Measurements from ENCODE around the gene MTMR11.
"Not testable (repeated sequence)": the region's sequence is repeated elsewhere in the genome, so short reads cannot be mapped to it uniquely, and the experiment has no call there.

Gene MTMR11

GRCh38 chr1:149936170-149936991 is at the start of gene MTMR11:
Gene MTMR11 (minus strand): TSS chr1:149936879. CDS start chr1:149936647, 232 bp downstream.
- no peak within 1 kb of the TSS for H3K27ac Mint-ChIP-seq
- H3K4me3 Mint-ChIP-seq, result no peak within 1 kb of the TSS
- DNase-seq (ENCODE audit: low spot score in 2 of 2) (no peak), ATAC-seq (ENCODE audit: low read depth) (no peak)
- no peaks in the 10 kb centered on the region for H3K36me3 Mint-ChIP-seq
- peaks cover 3% of the 10 kb centered on the region for H3K4me1 Mint-ChIP-seq
- peaks cover 19% of the 10 kb centered on the region for H3K27me3 Mint-ChIP-seq
- H3K9me3 Mint-ChIP-seq, result no peaks in the 10 kb centered on the region

DNA sequence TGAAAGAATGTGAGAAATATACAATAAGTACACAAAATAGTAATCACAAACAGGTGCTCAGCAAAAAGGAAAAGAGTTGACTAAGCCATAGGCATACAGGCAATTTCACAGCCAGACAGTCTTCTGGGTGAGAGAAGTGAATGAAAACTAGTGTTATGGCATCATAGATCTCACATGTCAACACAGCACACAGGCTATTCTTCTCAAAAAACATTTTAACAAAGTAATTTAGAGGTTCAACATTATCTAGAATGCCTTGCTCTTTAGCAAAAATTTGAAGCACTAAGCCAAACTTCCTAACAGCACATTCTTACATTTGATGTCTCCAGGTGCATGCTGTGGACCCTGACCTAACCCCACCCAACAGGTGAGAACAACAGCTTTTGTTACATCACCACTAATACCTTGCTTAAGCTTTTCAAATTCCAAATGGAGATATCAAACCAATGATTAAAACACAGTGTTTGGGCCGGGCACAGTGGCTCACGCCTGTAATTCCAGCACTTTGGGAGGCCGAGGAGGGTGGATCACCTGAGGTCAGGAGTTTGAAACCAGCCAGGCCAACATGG is 43.4 kb upstream of the MTMR11 start:
- peaks cover 5% of the 10 kb centered on the region for H3K36me3 Mint-ChIP-seq

GRCh38 chr1:149979245-149979971 is 42.7 kb upstream of the MTMR11 start:
- ATAC-seq (ENCODE audit: low read depth), result no peak
- Mint-ChIP-seq H3K4me3 (no peak overlapping the region), H3K27ac (no peak overlapping the region)

More for the DNA sequence above, 43.4 kb upstream of the MTMR11 start:
- H3K27ac Mint-ChIP-seq, result no peak overlapping the region
- no peaks in the 10 kb centered on the region for H3K27me3 Mint-ChIP-seq
- DNase-seq (ENCODE audit: low spot score in 2 of 2) (no peak), ATAC-seq (ENCODE audit: low read depth) (no peak)
- no peak overlapping the region for H3K4me3 Mint-ChIP-seq
- no peaks in the 10 kb centered on the region for H3K9me3 Mint-ChIP-seq
- H3K4me1 Mint-ChIP-seq, result peaks cover 3% of the 10 kb centered on the region

DNA sequence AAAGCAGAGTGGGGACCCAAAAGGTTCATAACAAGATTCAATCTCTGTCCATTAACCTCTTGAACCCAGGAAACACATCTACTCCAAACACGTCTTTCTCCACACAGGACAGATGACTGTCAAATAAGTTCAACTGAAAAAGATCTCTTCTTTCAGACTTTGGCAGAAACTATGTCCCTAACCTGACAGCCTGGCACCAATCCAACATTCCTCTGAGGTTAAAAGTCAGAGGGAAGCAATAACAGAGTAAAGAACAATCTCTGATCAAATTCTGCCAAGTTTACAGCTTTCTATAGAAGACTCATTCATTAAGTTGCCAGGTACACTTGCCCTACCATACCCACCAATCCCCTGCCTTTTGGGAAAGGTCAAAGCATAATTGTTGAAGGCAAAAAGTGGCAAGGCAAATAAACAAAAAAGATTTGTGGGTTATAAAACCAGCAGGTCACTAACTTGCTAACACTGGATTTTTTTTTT is 41.9 kb upstream of the MTMR11 start:
- Mint-ChIP-seq H3K36me3 (peaks cover 10% of the 10 kb centered on the region), H3K27me3 (no peaks in the 10 kb centered on the region), H3K9me3 (no peaks in the 10 kb centered on the region), H3K4me3 (no peak overlapping the region), H3K27ac (no peak overlapping the region), H3K4me1 (peaks cover 3% of the 10 kb centered on the region)
- ATAC-seq (ENCODE audit: low read depth) (no peak), DNase-seq (ENCODE audit: low spot score in 2 of 2) (no peak)

More at GRCh38 chr1:149979245-149979971, 42.7 kb upstream of the MTMR11 start:
- no peak for DNase-seq (ENCODE audit: low spot score in 2 of 2)
- no peaks in the 10 kb centered on the region for H3K9me3 Mint-ChIP-seq
- peaks cover 3% of the 10 kb centered on the region for H3K4me1 Mint-ChIP-seq
- H3K36me3 Mint-ChIP-seq, result peaks cover 8% of the 10 kb centered on the region
- no peaks in the 10 kb centered on the region for H3K27me3 Mint-ChIP-seq

DNA sequence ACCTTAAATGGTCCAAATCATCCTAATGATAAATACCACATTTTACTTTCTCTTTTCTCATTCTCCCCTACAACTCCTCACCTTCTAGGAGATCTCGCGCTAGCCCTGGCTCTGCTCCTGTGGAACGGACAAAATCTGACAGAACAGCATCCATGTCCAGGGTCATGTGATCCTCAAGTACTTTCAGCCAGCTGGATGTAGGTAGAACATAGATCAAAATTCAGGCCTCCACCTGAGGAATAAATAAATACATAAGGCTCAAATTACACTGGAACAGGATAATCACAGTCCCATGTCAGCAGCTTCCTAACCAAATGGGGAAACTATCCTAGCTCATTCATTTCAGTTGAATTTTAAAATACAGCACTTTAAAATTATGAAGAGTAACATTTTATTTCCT is 40.7 kb upstream of the MTMR11 start:
- H3K4me1 Mint-ChIP-seq, result peaks cover 3% of the 10 kb centered on the region
- H3K27ac Mint-ChIP-seq, result no peak overlapping the region
- H3K36me3 Mint-ChIP-seq, result peaks cover 12% of the 10 kb centered on the region
- no peak for ATAC-seq (ENCODE audit: low read depth)
- H3K9me3 Mint-ChIP-seq, result no peaks in the 10 kb centered on the region
- no peak for DNase-seq (ENCODE audit: low spot score in 2 of 2)
- H3K27me3 Mint-ChIP-seq, result no peaks in the 10 kb centered on the region
- H3K4me3 Mint-ChIP-seq, result no peak overlapping the region

- no peak overlapping the region for H3K27ac Mint-ChIP-seq
- H3K4me1 Mint-ChIP-seq, result peaks cover 3% of the 10 kb centered on the region
- no peaks in the 10 kb centered on the region for H3K27me3 Mint-ChIP-seq
- H3K9me3 Mint-ChIP-seq, result no peaks in the 10 kb centered on the region
- peaks cover 12% of the 10 kb centered on the region for H3K36me3 Mint-ChIP-seq
- DNase-seq (ENCODE audit: low spot score in 2 of 2) (no peak), ATAC-seq (ENCODE audit: low read depth) (no peak)
- H3K4me3 Mint-ChIP-seq, result no peak overlapping the region
These were observed 35.9 kb upstream of the MTMR11 start for GRCh38 chr1:149972547-149972946.

- peaks cover 5% of the 10 kb centered on the region for H3K36me3 Mint-ChIP-seq
- H3K27ac Mint-ChIP-seq, result no peak overlapping the region
- no peaks in the 10 kb centered on the region for H3K9me3 Mint-ChIP-seq
- no peak for DNase-seq (ENCODE audit: low spot score in 2 of 2)
- H3K4me3 Mint-ChIP-seq, result no peak overlapping the region
- no peaks in the 10 kb centered on the region for H3K4me1 Mint-ChIP-seq
- H3K27me3 Mint-ChIP-seq, result no peaks in the 10 kb centered on the region
- no peak for ATAC-seq (ENCODE audit: low read depth)
These were observed 31.0 kb upstream of the MTMR11 start for GRCh38 chr1:149967646-149968045.

- H3K4me1 Mint-ChIP-seq, result peaks cover 3% of the 10 kb centered on the region
- no peaks in the 10 kb centered on the region for H3K27me3 Mint-ChIP-seq
- H3K9me3 Mint-ChIP-seq, result no peaks in the 10 kb centered on the region
- DNase-seq (ENCODE audit: low spot score in 2 of 2), result no peak
- H3K27ac Mint-ChIP-seq, result no peak overlapping the region
- ATAC-seq (ENCODE audit: low read depth), result no peak
- peaks cover 5% of the 10 kb centered on the region for H3K36me3 Mint-ChIP-seq
- H3K4me3 Mint-ChIP-seq, result no peak overlapping the region
These were observed 30.4 kb upstream of the MTMR11 start for GRCh38 chr1:149967041-149967440.

GRCh38 chr1:149966405-149966804 is 29.7 kb upstream of the MTMR11 start:
- Mint-ChIP-seq H3K36me3 (peaks cover 5% of the 10 kb centered on the region), H3K4me3 (no peak overlapping the region), H3K9me3 (no peaks in the 10 kb centered on the region), H3K27ac (no peak overlapping the region), H3K27me3 (no peaks in the 10 kb centered on the region), H3K4me1 (peaks cover 4% of the 10 kb centered on the region)
- no peak for DNase-seq (ENCODE audit: low spot score in 2 of 2)
- ATAC-seq (ENCODE audit: low read depth), result no peak

DNA sequence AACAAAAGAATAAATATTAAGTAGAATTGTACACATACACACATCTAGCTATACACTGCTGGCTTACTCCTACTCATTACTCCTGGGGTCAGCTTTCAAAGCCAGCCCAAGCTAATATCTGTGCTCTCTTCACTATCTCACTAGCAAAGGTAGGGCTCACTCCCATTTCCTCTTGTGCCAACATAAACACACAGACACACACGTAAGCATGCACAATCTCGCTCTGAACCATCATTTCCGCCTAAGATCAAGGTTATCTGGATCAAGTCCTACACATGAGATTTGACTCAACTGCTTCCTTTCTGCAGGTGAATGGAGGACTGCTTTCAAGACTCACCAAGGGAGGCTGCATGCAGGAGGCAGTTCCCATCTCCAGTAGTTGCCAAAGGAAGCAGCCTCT is 28.8 kb upstream of the MTMR11 start:
- ATAC-seq (ENCODE audit: low read depth) (no peak), DNase-seq (ENCODE audit: low spot score in 2 of 2) (no peak)
- Mint-ChIP-seq H3K36me3 (peaks cover 5% of the 10 kb centered on the region), H3K27ac (no peak overlapping the region), H3K27me3 (no peaks in the 10 kb centered on the region), H3K4me3 (no peak overlapping the region), H3K4me1 (peaks cover 4% of the 10 kb centered on the region), H3K9me3 (no peaks in the 10 kb centered on the region)

GRCh38 chr1:149963358-149963757 is 26.7 kb upstream of the MTMR11 start:
- H3K4me3 Mint-ChIP-seq, result no peak overlapping the region
- H3K27me3 Mint-ChIP-seq, result no peaks in the 10 kb centered on the region
- H3K9me3 Mint-ChIP-seq, result no peaks in the 10 kb centered on the region
- peaks cover 5% of the 10 kb centered on the region for H3K36me3 Mint-ChIP-seq
- ATAC-seq (ENCODE audit: low read depth), result no peak
- peaks cover 4% of the 10 kb centered on the region for H3K4me1 Mint-ChIP-seq
- H3K27ac Mint-ChIP-seq, result no peak overlapping the region
- DNase-seq (ENCODE audit: low spot score in 2 of 2), result no peak

DNA sequence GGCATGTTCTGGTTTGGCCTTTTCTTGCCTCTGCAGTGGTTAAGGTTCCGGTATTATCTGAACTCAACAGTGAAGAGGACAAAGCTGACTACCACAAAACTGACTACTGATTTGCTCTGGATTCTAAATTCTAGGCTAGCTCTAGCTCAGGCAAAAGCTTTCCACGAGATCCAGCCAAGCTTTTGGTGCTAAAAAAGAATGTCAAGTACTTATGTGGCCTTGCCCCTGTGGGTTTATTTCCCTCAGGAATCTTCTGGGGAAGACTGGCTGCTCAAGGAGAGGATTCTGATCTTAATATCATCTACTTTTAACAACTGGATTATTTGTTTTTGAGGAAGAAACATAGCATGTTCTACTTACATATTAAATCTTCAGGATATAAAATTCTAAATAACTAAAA is 26.1 kb upstream of the MTMR11 start:
- no peak overlapping the region for H3K4me3 Mint-ChIP-seq
- H3K36me3 Mint-ChIP-seq, result peaks cover 5% of the 10 kb centered on the region
- DNase-seq (ENCODE audit: low spot score in 2 of 2) (no peak), ATAC-seq (ENCODE audit: low read depth) (no peak)
- H3K4me1 Mint-ChIP-seq, result peaks cover 4% of the 10 kb centered on the region
- H3K9me3 Mint-ChIP-seq, result no peaks in the 10 kb centered on the region
- no peaks in the 10 kb centered on the region for H3K27me3 Mint-ChIP-seq
- H3K27ac Mint-ChIP-seq, result no peak overlapping the region

DNA sequence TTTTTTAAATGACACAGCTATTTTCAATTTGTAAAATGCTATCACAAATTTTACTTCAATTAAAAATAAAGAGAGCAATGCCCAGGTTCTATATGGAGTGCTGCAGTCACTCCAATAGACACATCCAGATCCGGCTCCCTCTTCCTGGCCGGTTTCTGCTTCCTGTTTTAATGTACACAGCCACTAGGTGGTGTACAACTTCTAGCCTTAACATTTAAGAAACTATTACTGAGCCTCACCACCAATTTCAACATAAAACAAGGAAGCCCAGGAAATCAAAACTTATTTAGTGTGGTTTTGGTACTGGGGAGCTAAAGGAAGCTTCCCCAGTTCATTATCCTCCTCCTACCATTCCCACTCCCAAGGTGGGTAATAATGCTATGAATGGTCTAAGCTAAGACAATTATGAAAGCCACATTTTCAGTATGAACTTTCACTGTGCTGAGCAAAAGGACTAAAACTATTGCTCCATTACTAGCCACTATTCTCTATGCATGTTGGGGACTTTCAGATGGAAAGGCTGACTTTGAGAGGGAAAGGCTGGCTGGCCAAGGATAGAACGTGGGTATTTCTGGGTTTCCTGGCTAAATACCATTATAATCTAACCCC is 25.5 kb upstream of the MTMR11 start:
- Mint-ChIP-seq H3K9me3 (no peaks in the 10 kb centered on the region), H3K27me3 (no peaks in the 10 kb centered on the region), H3K27ac (no peak overlapping the region), H3K4me3 (no peak overlapping the region), H3K36me3 (peaks cover 5% of the 10 kb centered on the region), H3K4me1 (peaks cover 4% of the 10 kb centered on the region)
- ATAC-seq (ENCODE audit: low read depth) (peak; percentile 68), DNase-seq (ENCODE audit: low spot score in 2 of 2) (peak; percentile 21 to 48)

DNA sequence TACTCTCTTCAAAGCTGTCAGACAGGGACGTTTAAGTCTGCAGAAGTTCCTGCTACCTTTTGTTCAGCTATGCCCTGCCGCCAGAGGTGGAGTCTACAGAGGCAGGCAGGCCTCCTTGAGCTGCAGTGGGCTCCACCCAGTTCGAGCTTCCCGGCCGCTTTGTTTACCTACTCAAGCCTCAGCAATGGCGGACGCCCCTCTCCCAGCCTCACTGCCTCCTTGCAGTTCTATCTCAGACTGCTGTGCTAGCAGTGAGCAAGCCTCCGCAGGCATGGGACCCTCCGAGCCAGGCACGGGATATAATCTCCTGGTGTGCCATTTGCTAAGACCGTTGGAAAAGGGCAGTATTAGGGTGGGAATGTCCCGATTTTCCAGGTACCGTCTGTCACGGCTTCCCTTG is 20.9 kb upstream of the MTMR11 start:
- not testable (repeated sequence) for H3K27ac Mint-ChIP-seq; ATAC-seq (ENCODE audit: low read depth); DNase-seq (ENCODE audit: low spot score in 2 of 2); H3K4me3 Mint-ChIP-seq; H3K27me3 Mint-ChIP-seq; H3K4me1 Mint-ChIP-seq; H3K9me3 Mint-ChIP-seq; H3K36me3 Mint-ChIP-seq

Measured in memory B cell (primary cell).